Thymus (tissue), 14 donors: ENCODE results near the gene OR2T29. TPM values are rescaled to one million over a fixed set of nuclear protein-coding genes. Genes with fewer than 3 reads are reported as not detected.
"Not testable (repeated sequence)": the region's sequence is repeated elsewhere in the genome, so short reads cannot be mapped to it uniquely, and the experiment has no call there.

Experiments used
- DNase-seq, 9 donors: peaks; one replicate each; pipeline ENCODE4 v3.0.0-alpha.2; 2013; ENCODE audit warnings: low spot score in 9 of 9, low read depth in 6 of 9, missing footprints in 1 of 9
- H3K27ac ChIP-seq, 2 donors: one replicate each; pipeline ENCODE4 v1.5.1; 2013; ENCODE audit warnings: control low read depth in 1 of 2, low read depth in 1 of 2, low read length in 1 of 2, mild to moderate bottlenecking in 1 of 2, moderate library complexity in 1 of 2
- H3K27me3 ChIP-seq, 2 donors: one replicate each; pipeline ENCODE4 v1.5.1; 2013; ENCODE audit warnings: low read length in 1 of 2; ENCODE audit not compliant: control insufficient read depth in 2 of 2, insufficient read depth in 1 of 2
- H3K36me3 ChIP-seq, 2 donors: one replicate each; pipeline ENCODE4 v1.5.1; 2013; ENCODE audit warnings: low read length in 1 of 2, mild to moderate bottlenecking in 1 of 2, moderate library complexity in 1 of 2; ENCODE audit not compliant: control insufficient read depth in 2 of 2, insufficient read depth in 2 of 2
- H3K4me1 ChIP-seq, 2 donors: one replicate each; pipeline ENCODE4 v1.5.1; 2013; ENCODE audit warnings: low read length in 2 of 2; ENCODE audit not compliant: control insufficient read depth in 2 of 2, insufficient read depth in 2 of 2
- H3K4me3 ChIP-seq, 2 donors: one replicate each; pipeline ENCODE4 v1.5.1; 2013; ENCODE audit warnings: low read length in 2 of 2, control low read depth in 1 of 2, mild to moderate bottlenecking in 1 of 2
- H3K9me3 ChIP-seq, 2 donors: one replicate each; pipeline ENCODE4 v1.5.1; 2013; ENCODE audit warnings: low read length in 1 of 2, mild to moderate bottlenecking in 1 of 2; ENCODE audit not compliant: control insufficient read depth in 2 of 2, insufficient read depth in 1 of 2
- WGBS: extraction: QIAGEN DNeasy Blood & Tissue Kit; methylation state at CpG from one replicate; pipeline ENCODE4 v1.1.7; 2013; 5-methylcytosine and 5-hydroxymethylcytosine counted together
- long read RNA-seq, 10 donors: transcript quantifications; one replicate each; lab custom pipeline, GENCODE V29; 2026
- polyA plus RNA-seq: library from polyadenylated mRNA; stranded (reverse); fragments of 200-250 nt; gene quantifications from one replicate; pipeline ENCODE4 v1.2.3, GENCODE V29; 2013
- total RNA-seq: library from RNA; stranded (reverse); fragments of 120-200 nt; gene quantifications from one replicate; pipeline ENCODE4 v1.2.4, GENCODE V29; 2013
- donor health status: healthy.

Gene OR2T29
- not detected for total RNA-seq
- not detected for polyA plus RNA-seq
- long read RNA-seq, donor 1, result 0 reads
- long read RNA-seq, donor 2, result 0 reads
- long read RNA-seq, donor 3, result 0 reads
- long read RNA-seq, donor 4, result 0 reads
- long read RNA-seq, donor 5, result 0 reads
- long read RNA-seq, donor 6, result 0 reads
- long read RNA-seq, donor 7, result 0 reads
- long read RNA-seq, donor 8, result 0 reads
- long read RNA-seq, donor 9, result 0 reads
- long read RNA-seq, donor 10, result 0 reads

- not testable (repeated sequence) for H3K4me1 ChIP-seq, H3K27ac ChIP-seq, H3K27me3 ChIP-seq, H3K9me3 ChIP-seq, H3K4me3 ChIP-seq, DNase-seq, H3K36me3 ChIP-seq
- 93% methylated on average over 2 of the region's 3 CpGs for WGBS
Observed at GRCh38 chr1:248562672-248563071, at the start of gene OR2T29. Gene OR2T29, minus strand, starts transcription at chr1:248562772. Its CDS starts 3,281 bp downstream, at chr1:248559491.

- WGBS, result 89% methylated on average over 4 of the region's 4 CpGs
Observed at GRCh38 chr1:248611883-248612414, 49.4 kb upstream of the OR2T29 start.

GRCh38 chr1:248610301-248610700, 47.7 kb upstream of the OR2T29 start:
- no peaks in the 10 kb centered on the region for H3K36me3 ChIP-seq
- WGBS, result 62% methylated on average over 3 of the region's 3 CpGs
- no peak overlapping the region for H3K4me3 ChIP-seq
- H3K9me3 ChIP-seq, result no peaks in the 10 kb centered on the region
- no peaks in the 10 kb centered on the region for H3K27me3 ChIP-seq
- no peak overlapping the region for H3K27ac ChIP-seq
- no peak for DNase-seq
- H3K4me1 ChIP-seq, result no peaks in the 10 kb centered on the region

More at GRCh38 chr1:248611883-248612414, 49.4 kb upstream of the OR2T29 start:
- Histone ChIP-seq H3K36me3 (no peaks in the 10 kb centered on the region), H3K27me3 (no peaks in the 10 kb centered on the region), H3K4me1 (no peaks in the 10 kb centered on the region), H3K9me3 (no peaks in the 10 kb centered on the region), H3K4me3 (no peak overlapping the region), H3K27ac (no peak overlapping the region)
- DNase-seq, result no peak

- no peak overlapping the region for H3K27ac ChIP-seq
- DNase-seq, result no peak
- WGBS, result 93% methylated on average over 8 of the region's 8 CpGs
- no peaks in the 10 kb centered on the region for H3K27me3 ChIP-seq
- no peaks in the 10 kb centered on the region for H3K9me3 ChIP-seq
- no peaks in the 10 kb centered on the region for H3K36me3 ChIP-seq
- no peak overlapping the region for H3K4me3 ChIP-seq
- no peaks in the 10 kb centered on the region for H3K4me1 ChIP-seq
Observed at GRCh38 chr1:248599396-248599795, 36.8 kb upstream of the OR2T29 start.

GRCh38 chr1:248597589-248597988, 35.0 kb upstream of the OR2T29 start, which contains the start of gene OR2T10:
Gene OR2T10, minus strand, starts transcription at chr1:248597700. Its CDS starts 3,932 bp downstream, at chr1:248593768.
- 97% methylated on average over 6 of the region's 6 CpGs for WGBS
- DNase-seq, result no peak
- no peaks in the 10 kb centered on the region for H3K4me1 ChIP-seq
- H3K27ac ChIP-seq, result no peak within 1 kb of the TSS
- H3K9me3 ChIP-seq, result no peaks in the 10 kb centered on the region
- H3K4me3 ChIP-seq, result no peak within 1 kb of the TSS
- no peaks in the 10 kb centered on the region for H3K36me3 ChIP-seq
- no peaks in the 10 kb centered on the region for H3K27me3 ChIP-seq

- H3K27me3 ChIP-seq, result no peaks in the 10 kb centered on the region
- DNase-seq, result no peak
- H3K36me3 ChIP-seq, result no peaks in the 10 kb centered on the region
- H3K27ac ChIP-seq, result no peak overlapping the region
- no peaks in the 10 kb centered on the region for H3K4me1 ChIP-seq
- 82% methylated on average over 2 of the region's 2 CpGs for WGBS
- H3K9me3 ChIP-seq, result no peaks in the 10 kb centered on the region
- H3K4me3 ChIP-seq, result no peak overlapping the region
Observed at GRCh38 chr1:248596615-248597014, 34.0 kb upstream of the OR2T29 start.

GRCh38 chr1:248593226-248593625, 30.7 kb upstream of the OR2T29 start:
- H3K36me3 ChIP-seq, result no peaks in the 10 kb centered on the region
- no peaks in the 10 kb centered on the region for H3K27me3 ChIP-seq
- DNase-seq, result no peak
- H3K9me3 ChIP-seq, result no peaks in the 10 kb centered on the region
- no peaks in the 10 kb centered on the region for H3K4me1 ChIP-seq
- 96% methylated on average over 5 of the region's 5 CpGs for WGBS
- no peak overlapping the region for H3K27ac ChIP-seq
- no peak overlapping the region for H3K4me3 ChIP-seq

GRCh38 chr1:248592655-248593054, 30.1 kb upstream of the OR2T29 start:
- H3K36me3 ChIP-seq, result no peaks in the 10 kb centered on the region
- no peak overlapping the region for H3K4me3 ChIP-seq
- H3K9me3 ChIP-seq, result no peaks in the 10 kb centered on the region
- H3K27ac ChIP-seq, result no peak overlapping the region
- DNase-seq, result no peak
- no peaks in the 10 kb centered on the region for H3K27me3 ChIP-seq
- H3K4me1 ChIP-seq, result no peaks in the 10 kb centered on the region
- 91% methylated on average over 1 of the region's 1 CpG for WGBS

- H3K27ac ChIP-seq, result no peak overlapping the region
- H3K27me3 ChIP-seq, result no peaks in the 10 kb centered on the region
- H3K4me1 ChIP-seq, result no peaks in the 10 kb centered on the region
- no peak overlapping the region for H3K4me3 ChIP-seq
- H3K9me3 ChIP-seq, result no peaks in the 10 kb centered on the region
- no peaks in the 10 kb centered on the region for H3K36me3 ChIP-seq
- WGBS, result 95% methylated on average over 17 of the region's 17 CpGs
- DNase-seq, result no peak
Observed at GRCh38 chr1:248590055-248590454, 27.5 kb upstream of the OR2T29 start.
